Testis (tissue), 2 donors: ENCODE data around the gene HPS5.

Experiments
- POLR2A ChIP-seq: fragments of 450-650 bp; IDR thresholded peaks from one replicate; pipeline ENCODE4 v1.6.1; 2017; ENCODE audit warnings: antibody characterized with exemption, mild to moderate bottlenecking, moderate library complexity
- TF ChIP-seq, protein P1 (sequence below), 3 experiments: fragments of 450-650 bp in 2 of 3; fragments of 200-600 bp in 1 of 3; sonication (generic) in 1 of 3; IDR thresholded peaks; one replicate each; pipeline ENCODE4 v1.5.1; 2016 to 2019; ENCODE audit warnings: antibody characterized with exemption in 3 of 3, mild to moderate bottlenecking in 2 of 3, moderate library complexity in 1 of 3

DNA sequence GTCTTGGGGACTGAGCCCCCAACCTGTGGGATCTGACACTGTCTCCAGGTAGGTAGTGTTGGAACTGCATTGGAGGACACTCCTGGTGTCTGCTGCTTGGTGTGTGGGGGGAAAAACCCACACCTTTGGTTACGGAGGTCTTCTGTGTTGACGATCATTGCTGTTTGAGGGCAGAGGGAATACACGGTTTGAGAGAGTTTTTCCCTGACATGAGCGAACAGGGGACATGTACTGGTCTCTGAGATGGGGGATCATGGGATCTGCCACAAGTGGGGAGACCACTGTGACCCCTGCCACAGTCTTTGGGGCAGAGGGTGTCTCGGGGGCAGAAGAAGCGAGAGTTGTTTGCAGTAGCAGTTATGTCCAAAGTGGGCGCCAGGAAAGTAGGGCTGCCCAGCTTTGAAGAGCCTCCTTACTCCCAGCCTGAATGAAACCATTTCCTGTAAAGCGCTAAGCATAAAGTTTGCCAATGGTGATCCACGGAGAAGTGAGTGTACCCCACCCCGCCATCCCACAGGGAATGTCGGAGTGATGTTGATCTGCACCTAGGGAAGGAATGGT, 68.1 kb downstream of the HPS5 start:
- TF ChIP-seq, protein P1, sequence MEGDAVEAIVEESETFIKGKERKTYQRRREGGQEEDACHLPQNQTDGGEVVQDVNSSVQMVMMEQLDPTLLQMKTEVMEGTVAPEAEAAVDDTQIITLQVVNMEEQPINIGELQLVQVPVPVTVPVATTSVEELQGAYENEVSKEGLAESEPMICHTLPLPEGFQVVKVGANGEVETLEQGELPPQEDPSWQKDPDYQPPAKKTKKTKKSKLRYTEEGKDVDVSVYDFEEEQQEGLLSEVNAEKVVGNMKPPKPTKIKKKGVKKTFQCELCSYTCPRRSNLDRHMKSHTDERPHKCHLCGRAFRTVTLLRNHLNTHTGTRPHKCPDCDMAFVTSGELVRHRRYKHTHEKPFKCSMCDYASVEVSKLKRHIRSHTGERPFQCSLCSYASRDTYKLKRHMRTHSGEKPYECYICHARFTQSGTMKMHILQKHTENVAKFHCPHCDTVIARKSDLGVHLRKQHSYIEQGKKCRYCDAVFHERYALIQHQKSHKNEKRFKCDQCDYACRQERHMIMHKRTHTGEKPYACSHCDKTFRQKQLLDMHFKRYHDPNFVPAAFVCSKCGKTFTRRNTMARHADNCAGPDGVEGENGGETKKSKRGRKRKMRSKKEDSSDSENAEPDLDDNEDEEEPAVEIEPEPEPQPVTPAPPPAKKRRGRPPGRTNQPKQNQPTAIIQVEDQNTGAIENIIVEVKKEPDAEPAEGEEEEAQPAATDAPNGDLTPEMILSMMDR (IDR thresholded peaks at IDR 0.05), result no peak
- no peak for TF ChIP-seq POLR2A
